K562 (cell line): ENCODE measurements around the gene SYNPO2. TPM values are rescaled to one million over a fixed set of nuclear protein-coding genes. Genes with fewer than 3 reads are reported as not detected.

Experiments used
- ATAC-seq: fragments of 200-7000 bp; cut with Tn5 transposase; 3 replicates; pipeline ENCODE4 v1.9.1; 2020; ENCODE audit warnings: moderate library complexity
- BruUV-seq: library from RNA; stranded (reverse); fragments of 400-500 nt; replicated peaks from 2 replicates; lab custom pipeline; 2021; lab: Mats Ljungman, UMichigan
- CTCF ChIA-PET: fragments of 300-600 bp; formaldehyde crosslinking; extraction: SDS; loops from one replicate; lab custom pipeline; 2021; ENCODE audit warnings: low intra/inter-chr PET ratio; lab: Yijun Ruan, JAX
- POLR2A ChIA-PET: fragments of 300-600, 350-650 bp; sonication (Branson Sonifier 250); formaldehyde crosslinking; extraction: SDS; loops from one replicate; lab custom pipeline; 2021; ENCODE audit warnings: antibody characterized with exemption, inconsistent platforms; lab: Yijun Ruan, JAX
- DNase-seq, 4 experiments: peaks; one replicate each; pipeline versions ENCODE4 v3.0.0 to v3.0.0-alpha.2; 2011 to 2018; ENCODE audit warnings: low spot score in 3 of 4, mixed read lengths in 3 of 4; ENCODE audit errors: extremely low read depth in 1 of 4
- FAIRE-seq: peaks from 2 replicates; lab custom pipeline; 2011; peaks lifted over from hg19 to GRCh38; lab: Jason Lieb, UNC
- H2AFZ ChIP-seq: 2 replicates; pipeline ENCODE4 v1.6.0; 2011; ENCODE audit warnings: low read depth, low read length, control low read depth, inconsistent platforms
- H3K27ac ChIP-seq: fragments of 200-600 bp; 3 replicates; pipeline ENCODE4 v1.8.0; 2011; ENCODE audit warnings: low read depth, mild to moderate bottlenecking, control low read depth, inconsistent platforms, low read length, moderate library complexity, mixed read lengths; ENCODE audit errors: extremely low read depth
- H3K27me3 ChIP-seq, 2 experiments: fragments of 300-600 bp in 1 of 2; 2 replicates in 1 of 2; 3 replicates in 1 of 2; pipeline versions ENCODE4 v1.6.0 to v1.8.0; 2011; ENCODE audit warnings: inconsistent platforms in 2 of 2, low read length in 2 of 2, mild to moderate bottlenecking in 1 of 2, mixed read lengths in 1 of 2, moderate library complexity in 1 of 2; ENCODE audit not compliant: control insufficient read depth in 2 of 2, insufficient read depth in 2 of 2
- H3K36me3 ChIP-seq: fragments of 300-600 bp; 3 replicates; pipeline ENCODE4 v1.8.0; 2011; ENCODE audit warnings: mild to moderate bottlenecking, low read length, inconsistent platforms; ENCODE audit not compliant: control insufficient read depth, insufficient read depth
- H3K4me1 ChIP-seq, 2 experiments: fragments of 200-600 bp in 1 of 2; replicated peaks in 1 of 2; 2 replicates in 1 of 2; 3 replicates in 1 of 2; pipeline versions ENCODE4 v1.5.1 to v1.8.0; 2011; ENCODE audit warnings: inconsistent platforms in 2 of 2, low read length in 2 of 2, mild to moderate bottlenecking in 1 of 2, mixed read lengths in 1 of 2, moderate library complexity in 1 of 2; ENCODE audit not compliant: control insufficient read depth in 2 of 2, insufficient read depth in 2 of 2
- H3K4me2 ChIP-seq: 2 replicates; pipeline ENCODE4 v1.6.1; 2011; ENCODE audit warnings: low read length, control low read depth, inconsistent platforms, mixed read lengths; ENCODE audit not compliant: insufficient read depth
- H3K4me3 ChIP-seq: fragments of 200-600 bp; sonication (generic), shearing (Covaris generic); 2 replicates; pipeline ENCODE4 v1.5.1; 2016; ENCODE audit warnings: control low read depth, inconsistent platforms
- H3K79me2 ChIP-seq: fragments of 200-600 bp; 3 replicates; pipeline ENCODE4 v1.8.0; 2011; ENCODE audit warnings: low read length, inconsistent platforms; ENCODE audit not compliant: control insufficient read depth, insufficient read depth
- H3K9ac ChIP-seq, 2 experiments: 2 replicates each; pipeline versions ENCODE4 v1.6.0 to v1.6.1; 2011; ENCODE audit warnings: low read depth in 2 of 2, low read length in 2 of 2, control low read depth in 1 of 2, inconsistent platforms in 1 of 2, mild to moderate bottlenecking in 1 of 2, mixed read lengths in 1 of 2; ENCODE audit not compliant: insufficient read depth in 1 of 2
- H3K9me1 ChIP-seq: one replicate; pipeline ENCODE4 v1.6.0; 2011; ENCODE audit warnings: inconsistent platforms, mild to moderate bottlenecking, low read length, moderate library complexity; ENCODE audit not compliant: control insufficient read depth, insufficient read depth
- H3K9me3 ChIP-seq: replicated peaks from 2 replicates; pipeline ENCODE4 v1.5.1; 2011; ENCODE audit warnings: low read depth, low read length, inconsistent platforms; ENCODE audit not compliant: control insufficient read depth, insufficient read depth
- H4K20me1 ChIP-seq: replicated peaks from 2 replicates; pipeline ENCODE4 v1.6.1; 2011; ENCODE audit warnings: low read length, inconsistent platforms, mixed read lengths; ENCODE audit not compliant: control insufficient read depth, insufficient read depth
- CAMTA2 ChIP-seq: fragments of 250-450 bp; sonication (Bioruptor Pico); conservative IDR thresholded peaks from 2 replicates; pipeline ENCODE4 v1.5.1; 2022
- HMBOX1 ChIP-seq: sonication (generic); IDR thresholded peaks from 2 replicates; pipeline ENCODE4 v1.6.1; 2016
- OTX1 ChIP-seq: fragments of 450-650 bp; formaldehyde crosslinking; IDR thresholded peaks from 2 replicates; pipeline ENCODE4 v1.4.0; 2022; ENCODE audit warnings: mild to moderate bottlenecking
- PML ChIP-seq: IDR thresholded peaks from 2 replicates; pipeline ENCODE4 v1.6.1; 2012; ENCODE audit warnings: low read length, inconsistent platforms
- RBM22 ChIP-seq: fragments of 200-400 bp; formaldehyde crosslinking; IDR thresholded peaks from 2 replicates; pipeline ENCODE4 v1.6.1; 2018; ENCODE audit warnings: low read length, low read depth; ENCODE audit not compliant: poor library complexity, severe bottlenecking
- SMARCA5 ChIP-seq: fragments of 450-650 bp; IDR thresholded peaks from 2 replicates; pipeline ENCODE4 v1.6.1; 2016
- SP2 ChIP-seq: IDR thresholded peaks from 2 replicates; pipeline ENCODE4 v1.6.1; 2011; ENCODE audit warnings: mild to moderate bottlenecking, low read depth, low read length, moderate library complexity; ENCODE audit not compliant: poor library complexity, severe bottlenecking; ENCODE audit errors: extremely low read depth
- ZKSCAN3 ChIP-seq: fragments of 250-450 bp; sonication (Bioruptor Pico); IDR thresholded peaks from 2 replicates; pipeline ENCODE4 v1.4.0; 2020
- ZNF134 ChIP-seq: fragments of 250-450 bp; sonication (Bioruptor Pico); conservative IDR thresholded peaks from 2 replicates; pipeline ENCODE4 v1.4.0; 2020
- ZNF282 ChIP-seq: sonication (generic); formaldehyde crosslinking; IDR thresholded peaks from 2 replicates; pipeline ENCODE4 v1.8.1; 2023; ENCODE audit warnings: missing genetic modification reagents
- ZNF3 ChIP-seq: fragments of 250-450 bp; sonication (Bioruptor Pico); IDR thresholded peaks from 2 replicates; pipeline ENCODE4 v1.5.0; 2021; ENCODE audit warnings: mild to moderate bottlenecking, moderate library complexity
- WGBS: fragments of 100-300 bp; shearing (Covaris generic); methylation state at CpG from one replicate; pipeline ENCODE4 v1.1.6; 2016; ENCODE audit warnings: low coverage, mixed read lengths; ENCODE audit not compliant: insufficient coverage; ENCODE audit errors: missing lambda C conversion rate; 5-methylcytosine and 5-hydroxymethylcytosine counted together
- in situ Hi-C: fragments of 300-500 bp; cut with MboI; formaldehyde crosslinking; loops from 4 replicates; pipeline ENCODE4 v1.15.0; 2018; ENCODE audit warnings: inconsistent platforms, mixed read lengths
- intact Hi-C: fragments of 100-400 bp; cut with micrococcal nuclease; formaldehyde crosslinking; loops from 2 replicates; pipeline ENCODE4 v1.14.2; 2022
- polyA plus RNA-seq, 8 experiments: library from polyadenylated mRNA; depleted of rRNA in 4 of 8; stranded (reverse) in 5 of 8; unstranded in 3 of 8; fragments of >200 nt; fragmentation: Nextera tagmentation in 2 of 8; fragmentation: Illumina TruSeq in 1 of 8; extraction: Ambion mirVana in 2 of 8; extraction: Trizol in 1 of 8; gene quantifications; 2 replicates each; pipeline versions ENCODE4 v1.2.1 to v1.2.3, GENCODE V29; 2011 to 2014; ENCODE audit warnings: inconsistent platforms in 1 of 8, missing spikeins in 1 of 8
- total RNA-seq, 7 experiments: library from RNA; depleted of rRNA in 6 of 7; stranded (reverse); fragments of >200 nt in 6 of 7; fragmentation: Illumina TruSeq in 2 of 7; extraction: Trizol in 2 of 7; gene quantifications; 2 replicates each; pipeline versions ENCODE4 v1.2.1 to v1.2.3, GENCODE V29; 2011 to 2021; ENCODE audit warnings: low replicate concordance in 1 of 7

Gene SYNPO2
- total and polyA plus RNA-seq, 9 of the 15 experiments (the other 6 are each of a cell fraction or from before 2014, with no cell fraction given) = 0.03 to 0.18 TPM; not detected in 7

DNA sequence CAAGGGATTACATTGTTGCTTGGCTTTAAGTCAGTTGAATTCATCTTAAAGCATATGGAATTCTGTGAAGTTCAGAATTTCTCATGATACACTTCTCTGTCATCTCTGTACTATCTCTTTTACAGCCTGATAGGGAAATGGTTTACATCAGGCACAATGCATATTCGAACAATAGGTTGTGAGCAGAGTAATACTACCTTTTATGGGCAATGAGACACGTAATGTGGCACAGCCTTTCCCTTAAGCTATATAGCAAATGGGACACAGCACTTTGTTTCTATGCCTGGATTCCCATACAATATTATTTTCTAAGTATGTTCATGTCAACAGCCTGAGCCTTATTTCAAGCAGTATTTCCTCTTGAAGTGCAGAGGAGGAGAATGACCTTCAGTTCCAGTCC lies 58.4 kb downstream of the SYNPO2 start:
- intact Hi-C loops (no loop called here), in situ Hi-C loops (no loop called here)
- no peak overlapping the region for H3K4me2 ChIP-seq
- H3K4me3 ChIP-seq = no peak overlapping the region
- DNase-seq (no peak), ATAC-seq (no peak), FAIRE-seq (no peak)
- ChIA-PET CTCF (no interaction called here), POLR2A (no interaction called here)
- BruUV-seq = no TSS peak
- TF ChIP-seq CAMTA2 (CRISPR knock-in tag) (no peak), ZKSCAN3 (CRISPR knock-in tag) (no peak), ZNF3 (CRISPR knock-in tag) (no peak)
- no peaks in the 10 kb centered on the region for H3K36me3 ChIP-seq
- H2AFZ ChIP-seq = no peak overlapping the region
- no peaks in the 10 kb centered on the region for H3K79me2 ChIP-seq
- no peaks in the 10 kb centered on the region for H4K20me1 ChIP-seq
- 0% methylated on average over 2 of the region's 2 CpGs for WGBS
- no peak overlapping the region for H3K27ac ChIP-seq
- no peaks in the 10 kb centered on the region for H3K9me3 ChIP-seq
- H3K4me1 ChIP-seq = no peaks in the 10 kb centered on the region
- H3K9ac ChIP-seq = no peak overlapping the region
- H3K9me1 ChIP-seq = no peaks in the 10 kb centered on the region
- H3K27me3 ChIP-seq = no peaks in the 10 kb centered on the region

DNA sequence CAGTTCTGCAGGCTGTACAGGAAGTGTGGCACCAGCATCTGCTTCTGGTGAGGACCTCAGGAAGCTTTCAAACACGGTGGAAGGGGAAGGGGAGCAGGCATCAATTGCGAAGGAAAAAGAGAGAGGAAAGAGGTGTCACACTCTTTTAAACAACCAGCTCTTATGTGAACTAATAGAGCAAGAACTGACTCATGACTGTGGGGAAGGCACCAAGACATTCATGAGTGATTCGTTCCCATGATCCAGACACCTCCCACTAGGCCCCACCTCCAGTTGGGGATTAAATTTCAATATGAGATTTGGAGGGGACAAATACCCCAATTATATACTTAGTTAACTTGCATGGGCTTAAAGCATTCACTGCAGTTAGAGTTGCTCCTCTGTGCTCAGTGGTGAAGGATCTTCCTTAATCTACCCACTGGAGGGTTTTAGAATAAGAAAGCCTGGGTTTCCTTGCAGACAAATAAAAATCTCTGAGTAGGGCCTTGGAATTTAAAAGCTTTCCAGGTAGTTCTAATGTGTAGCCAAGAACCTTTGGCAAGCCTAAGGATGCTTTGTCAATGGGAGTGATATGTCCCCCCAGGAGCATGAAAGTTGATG lies 60.0 kb downstream of the SYNPO2 start:
- H3K9me1 ChIP-seq = no peaks in the 10 kb centered on the region
- intact Hi-C loops = no loop called here
- POLR2A ChIA-PET = no interaction called here
- H3K9ac ChIP-seq = no peak overlapping the region
- TF ChIP-seq SMARCA5 = no peak
- no peak for TF ChIP-seq SP2
- no peak for TF ChIP-seq PML
- TF ChIP-seq ZNF134 = no peak
- TF ChIP-seq ZNF3 (CRISPR knock-in tag) = no peak
- no peak for TF ChIP-seq OTX1
- no peak for TF ChIP-seq HMBOX1
- TF ChIP-seq ZNF282 (CRISPR knock-in tag) = no peak
- no peak for TF ChIP-seq RBM22
- TF ChIP-seq, all 486 proteins: peak for 0
- 0% methylated on average over 3 of the region's 3 CpGs for WGBS
- Histone ChIP-seq H3K9me3 (no peaks in the 10 kb centered on the region), H2AFZ (no peak overlapping the region), H3K4me1 (no peaks in the 10 kb centered on the region), H3K27ac (no peak overlapping the region), H3K4me3 (no peak overlapping the region), H3K36me3 (no peaks in the 10 kb centered on the region), H3K27me3 (no peaks in the 10 kb centered on the region), H3K79me2 (no peaks in the 10 kb centered on the region), H4K20me1 (no peaks in the 10 kb centered on the region), H3K4me2 (no peak overlapping the region)
- FAIRE-seq = no peak
- CTCF ChIA-PET = no interaction called here
- no peak for ATAC-seq
- in situ Hi-C loops = no loop called here
- BruUV-seq = no TSS peak
- DNase-seq = no peak
